Stimulated activated CD4-positive, alpha-beta T cell treated with anti-CD3 and anti-CD28 coated beads, Interleukin-1b, Interleukin-23, amount 100 ng/mL, for 4 hours (primary cell): Measurements from ENCODE around the gene EIF2S3B.
"Not testable (repeated sequence)": the region's sequence is repeated elsewhere in the genome, so short reads cannot be mapped to it uniquely, and the experiment has no call there.

Source experiments
- DNase-seq, 2 donors: peaks; one replicate each; pipeline ENCODE4 v3.0.0-alpha.2; 2020; ENCODE audit warnings: low read depth in 2 of 2

EIF2S3B gene

GRCh38 chr12:10505620-10506019 lies at the start of gene EIF2S3B:
TSS of gene EIF2S3B (plus strand) at chr12:10505890. CDS start at chr12:10505903, 13 bp downstream.
- DNase-seq: no peak

GRCh38 chr12:10456856-10457255 lies 48.8 kb upstream of the EIF2S3B start:
- no peak for DNase-seq

GRCh38 chr12:10457760-10458159 lies 47.9 kb upstream of the EIF2S3B start:
- DNase-seq: no peak

- no peak for DNase-seq
These were observed 39.4 kb upstream of the EIF2S3B start for GRCh38 chr12:10466311-10466710.

- DNase-seq: no peak
These were observed 36.0 kb upstream of the EIF2S3B start for GRCh38 chr12:10469701-10470100.

- not testable (repeated sequence) for DNase-seq
These were observed 32.9 kb upstream of the EIF2S3B start for GRCh38 chr12:10472808-10473207.

GRCh38 chr12:10481901-10482300 lies 23.8 kb upstream of the EIF2S3B start:
- not testable (repeated sequence) for DNase-seq

GRCh38 chr12:10487328-10487727 lies 18.4 kb upstream of the EIF2S3B start:
- DNase-seq: not testable (repeated sequence)

- DNase-seq: no peak
These were observed 13.9 kb upstream of the EIF2S3B start for GRCh38 chr12:10491766-10492165.

- no peak for DNase-seq
These were observed 8.1 kb upstream of the EIF2S3B start for GRCh38 chr12:10497602-10498001.

- DNase-seq: no peak
These were observed 7.6 kb upstream of the EIF2S3B start for GRCh38 chr12:10498042-10498441.

GRCh38 chr12:10501030-10501429 lies 4.7 kb upstream of the EIF2S3B start:
- no peak for DNase-seq

- DNase-seq: no peak
These were observed 2.2 kb upstream of the EIF2S3B start for GRCh38 chr12:10503460-10503859.

- DNase-seq: no peak
These were observed 6.2 kb downstream of the EIF2S3B start for GRCh38 chr12:10511756-10512355.

GRCh38 chr12:10512798-10513197 lies 7.1 kb downstream of the EIF2S3B start:
- no peak for DNase-seq

- DNase-seq: no peak
These were observed 15.9 kb downstream of the EIF2S3B start for GRCh38 chr12:10521555-10521954.

- DNase-seq: no peak
These were observed 22.7 kb downstream of the EIF2S3B start for GRCh38 chr12:10528174-10528953.

- no peak for DNase-seq
These were observed 23.9 kb downstream of the EIF2S3B start for GRCh38 chr12:10529603-10530002.

- no peak for DNase-seq
These were observed 32.0 kb downstream of the EIF2S3B start for GRCh38 chr12:10537721-10538120.

- DNase-seq: no peak
These were observed 35.1 kb downstream of the EIF2S3B start for GRCh38 chr12:10540776-10541205.

GRCh38 chr12:10543499-10543898 lies 37.8 kb downstream of the EIF2S3B start:
- no peak for DNase-seq

- DNase-seq: no peak
These were observed 45.7 kb downstream of the EIF2S3B start for GRCh38 chr12:10551375-10551774.

- no peak for DNase-seq
These were observed 47.5 kb downstream of the EIF2S3B start for GRCh38 chr12:10553148-10553547.
